Endothelial cell of umbilical vein (primary cell): ENCODE measurements around the gene CARD8. TPM values are rescaled to one million over a fixed set of nuclear protein-coding genes. Genes with fewer than 3 reads are reported as not detected.

Source experiments
- BruUV-seq: library from RNA; stranded (reverse); fragments of 400-500 nt; replicated peaks from 2 replicates; lab custom pipeline; 2021; lab: Mats Ljungman, UMichigan
- CTCF ChIA-PET: fragments of 300-600, 350-600 bp; sonication (Branson Sonifier 250); formaldehyde crosslinking; loops from one replicate; lab custom pipeline; 2021; ENCODE audit warnings: antibody characterized with exemption, inconsistent platforms; lab: Charles Lee
- POLR2A ChIA-PET: fragments of 300-600, 350-600 bp; sonication (Branson Sonifier 250); formaldehyde crosslinking; loops from one replicate; lab custom pipeline; 2021; ENCODE audit warnings: antibody characterized with exemption, inconsistent platforms; lab: Charles Lee
- DNase-seq: peaks from one replicate; pipeline ENCODE4 v3.0.0-alpha.2; 2011; ENCODE audit warnings: low read depth, low spot score
- FAIRE-seq: peaks from 2 replicates; lab custom pipeline; 2011; peaks lifted over from hg19 to GRCh38; lab: Jason Lieb, UNC
- H2AFZ ChIP-seq: 2 replicates; pipeline ENCODE4 v1.6.0; 2012; ENCODE audit warnings: low read depth, low read length, control low read depth, inconsistent platforms
- H3K27ac ChIP-seq: 2 replicates; pipeline ENCODE4 v1.5.1; 2011; ENCODE audit warnings: low read depth, mild to moderate bottlenecking, control low read depth, low read length, moderate library complexity; ENCODE audit not compliant: insufficient read depth
- H3K27me3 ChIP-seq, 2 experiments: 2 replicates each; pipeline versions ENCODE4 v1.6.0 to v1.6.1; 2011; ENCODE audit warnings: low read length in 2 of 2, mixed read lengths in 1 of 2; ENCODE audit not compliant: control insufficient read depth in 2 of 2, insufficient read depth in 2 of 2
- H3K36me3 ChIP-seq, 2 experiments: 2 replicates in 1 of 2; 3 replicates in 1 of 2; pipeline ENCODE4 v1.5.1; 2011; ENCODE audit warnings: low read length in 2 of 2, mild to moderate bottlenecking in 1 of 2, moderate library complexity in 1 of 2; ENCODE audit not compliant: control insufficient read depth in 2 of 2, insufficient read depth in 2 of 2; ENCODE audit errors: extremely low read depth in 1 of 2
- H3K4me1 ChIP-seq: 3 replicates; pipeline ENCODE4 v1.5.1; 2011; ENCODE audit warnings: mild to moderate bottlenecking, low read length; ENCODE audit not compliant: control insufficient read depth, insufficient read depth; ENCODE audit errors: extremely low read depth
- H3K4me2 ChIP-seq: 2 replicates; pipeline ENCODE4 v1.6.1; 2011; ENCODE audit warnings: low read length, control low read depth, mixed read lengths; ENCODE audit not compliant: insufficient read depth
- H3K4me3 ChIP-seq, 3 experiments: fragments of 200-600 bp in 1 of 3; sonication (generic), shearing (Covaris generic) in 1 of 3; replicated peaks in 1 of 3; 2 replicates each; pipeline ENCODE4 v1.5.1; 2011 to 2016; ENCODE audit warnings: control low read depth in 3 of 3, low read length in 3 of 3, mild to moderate bottlenecking in 2 of 3, inconsistent platforms in 1 of 3, low read depth in 1 of 3, moderate library complexity in 1 of 3; ENCODE audit not compliant: insufficient read depth in 1 of 3
- H3K79me2 ChIP-seq: 2 replicates; pipeline ENCODE4 v1.6.0; 2012; ENCODE audit warnings: low read length, inconsistent platforms; ENCODE audit not compliant: control insufficient read depth, insufficient read depth
- H3K9ac ChIP-seq: replicated peaks from 2 replicates; pipeline ENCODE3; 2011; ENCODE audit warnings: low read length, control low read depth; ENCODE audit not compliant: insufficient read depth; ENCODE audit errors: extremely low read depth
- H3K9me1 ChIP-seq: replicated peaks from 3 replicates; pipeline ENCODE4 v1.6.0; 2011; ENCODE audit warnings: mild to moderate bottlenecking, low read length; ENCODE audit not compliant: control insufficient read depth, insufficient read depth; ENCODE audit errors: extremely low read depth
- H3K9me3 ChIP-seq: replicated peaks from 2 replicates; pipeline ENCODE4 v1.5.1; 2012; ENCODE audit warnings: low read length, inconsistent platforms; ENCODE audit not compliant: control insufficient read depth, insufficient read depth
- H4K20me1 ChIP-seq: replicated peaks from 2 replicates; pipeline ENCODE3; 2011; ENCODE audit warnings: mild to moderate bottlenecking, low read length; ENCODE audit not compliant: control insufficient read depth, insufficient read depth; ENCODE audit errors: extremely low read depth
- EZH2 ChIP-seq: IDR thresholded peaks from 2 replicates; pipeline ENCODE4 v1.6.1; 2012; ENCODE audit warnings: borderline replicate concordance, low read depth, mild to moderate bottlenecking, moderate library complexity, low read length, inconsistent platforms; ENCODE audit not compliant: severe bottlenecking
- FOS ChIP-seq: IDR thresholded peaks from 2 replicates; pipeline ENCODE4 v1.6.1; 2011; ENCODE audit warnings: mild to moderate bottlenecking, low read length, moderate library complexity, borderline replicate concordance; ENCODE audit not compliant: insufficient read depth
- JUN ChIP-seq: IDR thresholded peaks from 2 replicates; pipeline ENCODE4 v1.6.1; 2011; ENCODE audit warnings: borderline replicate concordance, low read depth; ENCODE audit not compliant: insufficient read length, insufficient read depth
- MYC ChIP-seq: IDR thresholded peaks from one replicate; pipeline ENCODE4 v1.6.1; 2011; ENCODE audit warnings: mild to moderate bottlenecking, low read depth, low read length
- POLR2A ChIP-seq: IDR thresholded peaks from 2 replicates; pipeline ENCODE4 v1.6.1; 2012; ENCODE audit warnings: low read depth, mild to moderate bottlenecking, control low read depth, low read length
- POLR2AphosphoS5 ChIP-seq: IDR thresholded peaks from 2 replicates; pipeline ENCODE4 v1.6.1; 2012; ENCODE audit warnings: low read depth, mild to moderate bottlenecking, control low read depth, low read length, moderate library complexity; ENCODE audit not compliant: insufficient read depth
- dilution Hi-C: fragments of 300-500 bp; cut with MboI; formaldehyde crosslinking; loops from one replicate; pipeline ENCODE4 v1.15.0; 2019; ENCODE audit warnings: low sequenced_read_pairs; ENCODE audit not compliant: extremely low pct_ligation_motif_present
- intact Hi-C: fragments of 100-400 bp; cut with micrococcal nuclease; formaldehyde crosslinking; loops from one replicate; pipeline ENCODE4 v1.10.0; 2022
- polyA plus RNA-seq, 4 experiments: library from polyadenylated mRNA; depleted of rRNA in 3 of 4; stranded (reverse) in 3 of 4; unstranded in 1 of 4; fragments of >200 nt; gene quantifications; 2 replicates each; pipeline versions ENCODE4 v1.2.1 to v1.2.3, GENCODE V29; 2011 to 2012; ENCODE audit warnings: missing spikeins in 1 of 4
- total RNA-seq: library from RNA; stranded (reverse); gene quantifications from 2 replicates; pipeline ENCODE4 v1.2.3, GENCODE V29; 2021
- TF ChIP-seq, protein P1 (sequence below), 2 donors: IDR thresholded peaks; 1 replicate in 1 of 2; 2 replicates in 1 of 2; pipeline ENCODE4 v1.5.1; 2011; ENCODE audit warnings: low read length in 2 of 2, mild to moderate bottlenecking in 2 of 2, moderate library complexity in 2 of 2, control low read depth in 1 of 2, inconsistent platforms in 1 of 2, low read depth in 1 of 2; ENCODE audit not compliant: insufficient read depth in 1 of 2; ENCODE audit errors: extremely low read depth in 1 of 2
- TF ChIP-seq, protein P2 (sequence below): IDR thresholded peaks from 2 replicates; pipeline ENCODE4 v1.6.1; 2011; ENCODE audit not compliant: insufficient read depth, insufficient read length

Gene CARD8
- total and polyA plus RNA-seq, 2 donors (not counting 3 experiments of a cell fraction or from before 2014, with no cell fraction given): 64.6 to 123 TPM

DNA sequence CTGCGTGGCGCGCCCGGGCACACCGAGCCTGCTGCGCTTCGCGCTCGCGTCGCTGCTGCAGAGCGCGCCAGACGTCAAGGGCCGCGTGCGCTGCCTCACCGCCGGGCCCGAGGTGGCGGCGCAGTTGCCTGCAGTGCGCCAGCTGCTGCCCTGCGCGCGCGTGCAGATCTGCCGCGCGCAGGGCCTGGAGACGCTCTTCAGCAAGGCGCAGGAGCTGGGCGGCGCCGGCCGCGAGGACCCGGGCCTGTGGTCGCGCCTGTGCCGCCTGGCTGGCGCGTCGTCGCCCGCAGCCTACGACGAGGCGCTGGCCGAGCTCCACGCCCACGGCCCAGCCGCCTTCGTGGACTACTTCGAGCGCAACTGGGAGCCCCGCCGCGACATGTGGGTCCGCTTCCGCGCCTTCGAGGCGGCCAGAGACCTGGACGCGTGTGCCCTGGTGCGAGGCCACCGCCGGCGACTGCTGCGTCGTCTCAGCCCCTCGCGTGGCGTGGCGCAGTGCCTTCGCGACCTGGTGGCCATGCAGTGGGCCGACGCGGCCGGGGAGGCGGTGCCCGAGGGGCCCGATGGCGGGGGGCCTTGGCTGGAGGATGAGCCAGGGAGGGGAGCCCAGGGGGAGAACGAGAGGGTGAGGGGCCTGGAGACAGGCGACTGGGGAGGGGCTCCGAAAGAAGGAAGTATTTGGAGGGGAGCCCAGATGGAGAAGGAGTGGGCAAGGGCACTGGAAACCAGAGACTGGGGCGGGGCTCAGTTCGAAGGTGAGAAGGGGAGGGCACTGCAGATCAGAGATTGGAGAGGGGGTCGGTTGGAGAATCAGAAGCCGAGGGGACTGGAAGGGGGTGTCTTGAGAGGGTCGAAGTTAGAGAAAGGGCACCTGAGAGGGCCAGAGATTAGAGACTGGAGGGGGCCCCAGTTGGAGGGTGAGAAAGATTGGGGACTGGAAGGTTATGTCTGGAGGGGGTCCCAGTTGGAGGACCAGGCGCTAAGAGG is 60.6 kb downstream of the CARD8 start:
- ChIA-PET CTCF (interaction anchor here (0.6 to 2.6 kb wide), 6 partner anchors 9 to 210 kb away, joined by 3 to 23 read pairs (median 9); no protein-coding TSS in a partner anchor), POLR2A (no interaction called here)
- no peaks in the 10 kb centered on the region for H3K9me1 ChIP-seq
- intact Hi-C loops (loop anchor here (1.0 kb wide), 1 partner anchor 88 kb away; no protein-coding TSS in a partner anchor), dilution Hi-C loops (no loop called here)
- no TSS peak for BruUV-seq
- H3K4me1 ChIP-seq: peaks cover 7% of the 10 kb centered on the region
- H3K9me3 ChIP-seq: no peaks in the 10 kb centered on the region
- no peak overlapping the region for H3K4me3 ChIP-seq
- H2AFZ ChIP-seq: no peak overlapping the region
- H3K36me3 ChIP-seq: no peaks in the 10 kb centered on the region
- H3K9ac ChIP-seq: no peak overlapping the region
- FAIRE-seq (no peak), DNase-seq (no peak)
- H3K79me2 ChIP-seq: no peaks in the 10 kb centered on the region
- H3K27ac ChIP-seq: no peak overlapping the region
- H4K20me1 ChIP-seq: no peaks in the 10 kb centered on the region
- H3K4me2 ChIP-seq: no peak overlapping the region
- no peaks in the 10 kb centered on the region for H3K27me3 ChIP-seq
- TF ChIP-seq FOS (no peak), POLR2A (no peak), MYC (no peak), JUN (no peak), POLR2AphosphoS5 (no peak), EZH2 (no peak)
- TF ChIP-seq, protein P1, sequence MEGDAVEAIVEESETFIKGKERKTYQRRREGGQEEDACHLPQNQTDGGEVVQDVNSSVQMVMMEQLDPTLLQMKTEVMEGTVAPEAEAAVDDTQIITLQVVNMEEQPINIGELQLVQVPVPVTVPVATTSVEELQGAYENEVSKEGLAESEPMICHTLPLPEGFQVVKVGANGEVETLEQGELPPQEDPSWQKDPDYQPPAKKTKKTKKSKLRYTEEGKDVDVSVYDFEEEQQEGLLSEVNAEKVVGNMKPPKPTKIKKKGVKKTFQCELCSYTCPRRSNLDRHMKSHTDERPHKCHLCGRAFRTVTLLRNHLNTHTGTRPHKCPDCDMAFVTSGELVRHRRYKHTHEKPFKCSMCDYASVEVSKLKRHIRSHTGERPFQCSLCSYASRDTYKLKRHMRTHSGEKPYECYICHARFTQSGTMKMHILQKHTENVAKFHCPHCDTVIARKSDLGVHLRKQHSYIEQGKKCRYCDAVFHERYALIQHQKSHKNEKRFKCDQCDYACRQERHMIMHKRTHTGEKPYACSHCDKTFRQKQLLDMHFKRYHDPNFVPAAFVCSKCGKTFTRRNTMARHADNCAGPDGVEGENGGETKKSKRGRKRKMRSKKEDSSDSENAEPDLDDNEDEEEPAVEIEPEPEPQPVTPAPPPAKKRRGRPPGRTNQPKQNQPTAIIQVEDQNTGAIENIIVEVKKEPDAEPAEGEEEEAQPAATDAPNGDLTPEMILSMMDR (IDR thresholded peaks at IDR 0.05; ENCODE audit: extremely low read depth in 1 of 2, insufficient read depth in 1 of 2, low read depth in 1 of 2, low read length in 2 of 2): no peak
- TF ChIP-seq, protein P2, sequence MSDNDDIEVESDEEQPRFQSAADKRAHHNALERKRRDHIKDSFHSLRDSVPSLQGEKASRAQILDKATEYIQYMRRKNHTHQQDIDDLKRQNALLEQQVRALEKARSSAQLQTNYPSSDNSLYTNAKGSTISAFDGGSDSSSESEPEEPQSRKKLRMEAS: no peak
